NCI-H1694 (cell line): ENCODE results near the gene AMIGO1.
A peak's percentile ranks its signal among the peaks of the same experiment; 100 is the strongest.
"Not testable (repeated sequence)": the region's sequence is repeated elsewhere in the genome, so short reads cannot be mapped to it uniquely, and the experiment has no call there.

Experiments
- DNase-seq: peaks from one replicate; lab custom pipeline; 2025; lab: John Stamatoyannopoulos, UW

The AMIGO1 gene

DNA sequence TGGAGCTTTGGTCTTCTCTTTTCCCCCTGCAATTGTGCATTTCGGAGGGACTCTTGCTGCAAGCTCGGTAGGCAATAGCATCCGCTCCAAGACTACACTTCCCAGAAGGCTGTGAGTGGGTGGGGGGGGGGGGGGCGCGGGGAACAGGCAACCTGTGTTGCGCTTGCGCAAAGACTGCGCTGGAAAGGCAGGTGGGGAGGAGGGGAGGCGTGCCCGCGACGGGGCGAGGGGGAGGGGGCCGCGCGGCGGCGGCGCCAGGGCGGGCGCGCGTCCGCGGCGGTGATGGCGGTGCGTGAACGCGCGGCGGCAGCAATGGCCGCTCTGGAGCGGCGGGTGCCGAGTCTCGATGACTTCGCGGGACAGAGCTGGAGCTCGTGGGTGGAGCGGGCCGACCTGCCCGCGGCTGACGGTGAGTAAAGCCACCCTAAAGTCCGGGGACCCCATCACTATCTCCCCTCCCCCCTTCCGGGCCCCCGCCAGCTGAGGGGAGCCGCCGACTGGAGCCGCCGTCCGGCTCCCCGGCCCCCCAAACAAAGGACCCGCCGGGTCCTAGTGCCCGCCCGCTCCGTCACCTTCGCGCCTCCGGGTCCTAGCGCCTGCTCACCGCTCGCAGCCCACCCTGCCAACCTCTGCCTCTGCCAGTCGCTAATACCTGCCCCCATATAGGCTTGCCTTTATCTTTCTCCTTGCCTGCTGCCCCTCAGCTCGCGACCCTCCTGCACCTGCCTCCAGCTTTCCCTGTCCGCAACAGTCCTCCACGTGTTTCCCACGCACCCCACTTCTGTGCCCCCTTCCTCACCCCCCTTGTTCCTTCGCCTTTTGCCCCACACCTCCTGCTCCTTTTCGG lies 25.6 kb downstream of the AMIGO1 start, which contains the start of gene ATXN7L2:
Gene ATXN7L2, plus strand, starts transcription at position 234 of the 847 bp plus-strand sequence. Its CDS starts 49 bp downstream, at position 283.
- peak; percentile 89 for DNase-seq

DNA sequence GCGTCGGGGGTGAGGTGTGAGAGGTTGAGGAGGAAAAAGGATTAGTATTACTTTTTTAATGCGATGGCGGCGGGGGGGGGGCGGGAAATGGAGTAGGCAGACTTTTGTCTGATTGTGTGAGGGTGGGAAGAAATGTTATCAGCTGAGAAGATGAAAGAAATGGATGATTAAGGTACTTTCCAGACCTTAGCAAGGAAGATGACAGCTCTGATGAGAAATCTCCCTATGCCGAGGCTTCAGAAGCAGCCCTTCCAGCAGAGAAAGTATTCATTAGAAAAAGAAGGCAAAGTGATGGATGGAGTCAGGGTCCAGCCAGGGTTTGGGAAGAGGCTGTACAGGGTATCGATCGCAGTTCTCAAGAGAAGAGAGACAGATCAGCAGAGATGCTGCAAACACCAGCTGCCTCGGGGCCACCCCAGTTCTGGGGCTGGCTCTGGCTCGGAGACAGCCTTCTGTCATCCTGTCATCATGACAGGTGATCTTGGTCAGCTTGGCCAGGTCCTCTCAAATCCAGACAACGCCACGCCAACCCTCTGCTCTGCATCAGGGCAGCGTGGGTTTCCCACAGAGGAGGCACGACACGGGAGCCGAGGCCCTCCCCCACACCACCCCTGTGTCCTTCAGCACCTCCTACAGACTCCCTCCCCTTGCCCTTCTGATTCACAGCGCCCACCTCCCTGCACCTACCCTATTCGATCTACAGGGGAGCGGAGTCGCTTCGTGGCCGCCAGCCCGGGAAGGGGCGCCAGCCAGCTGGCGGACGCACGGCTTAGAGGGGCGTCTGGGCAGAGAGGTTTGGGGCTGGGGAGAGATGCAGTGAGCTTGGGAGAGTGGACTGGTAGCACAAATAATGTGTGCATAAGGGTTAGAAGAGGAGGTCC lies 26.5 kb downstream of the AMIGO1 start:
- DNase-seq, result peak; percentile 89

DNA sequence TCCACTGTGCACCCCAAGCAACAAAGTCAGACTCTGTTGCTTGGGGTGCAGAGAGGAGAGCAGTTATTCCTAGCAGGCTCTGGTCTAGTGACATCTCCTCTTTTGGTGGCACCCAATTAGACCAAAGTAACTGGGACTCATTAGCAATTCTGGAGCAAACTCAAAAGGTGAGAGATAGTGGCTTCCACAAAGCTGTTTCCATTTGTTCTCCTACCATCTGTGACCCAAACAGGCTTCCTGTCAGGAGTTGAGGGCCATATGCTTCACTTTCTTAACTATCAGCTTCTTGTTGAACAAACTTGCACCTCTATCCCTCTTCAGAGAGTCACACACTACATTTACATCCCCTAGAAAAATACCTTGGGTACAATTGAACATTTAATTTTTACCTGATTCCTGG lies 27.3 kb downstream of the AMIGO1 start:
- peak; percentile 41 for DNase-seq

DNA sequence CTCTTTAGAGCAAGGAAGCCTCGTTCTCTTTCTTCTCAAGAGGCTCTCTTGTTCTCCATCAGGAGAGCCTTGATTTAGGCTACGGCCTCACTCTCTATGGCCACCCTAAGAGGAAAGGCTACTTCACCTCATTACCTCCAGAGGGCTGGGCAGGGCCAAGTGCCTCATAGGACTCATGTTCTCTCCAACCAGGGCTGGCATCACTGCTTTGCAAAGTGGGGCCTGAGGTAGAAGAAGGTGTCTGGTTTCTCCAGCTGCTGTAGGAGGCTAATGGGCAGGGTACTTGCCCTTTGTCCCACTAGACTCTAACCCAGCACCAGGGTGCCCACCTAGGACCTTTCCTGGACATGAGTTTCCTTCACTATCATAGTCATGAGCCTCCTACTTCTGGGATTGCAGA lies 27.9 kb downstream of the AMIGO1 start:
- DNase-seq, result no peak

DNA sequence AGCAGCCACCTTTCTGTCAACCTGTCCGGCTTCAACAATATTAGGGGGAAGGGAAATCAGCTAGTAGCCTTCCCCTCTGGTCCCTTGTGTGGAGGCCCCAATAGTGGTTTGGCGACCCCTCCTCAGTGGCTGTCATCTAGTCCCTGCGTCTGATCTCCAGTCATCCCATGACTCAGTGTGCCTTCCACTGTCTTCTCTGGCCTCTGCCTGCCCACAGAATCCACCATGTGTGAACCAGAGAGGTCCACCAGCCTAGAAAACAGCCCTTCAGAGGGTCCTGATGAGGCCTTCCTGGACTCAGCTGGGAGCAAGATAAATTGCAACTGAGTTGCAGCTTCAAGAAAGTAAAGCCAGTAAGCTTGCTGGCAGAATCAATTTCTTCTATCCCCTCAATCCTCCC lies 29.6 kb downstream of the AMIGO1 start:
- DNase-seq, result no peak

DNA sequence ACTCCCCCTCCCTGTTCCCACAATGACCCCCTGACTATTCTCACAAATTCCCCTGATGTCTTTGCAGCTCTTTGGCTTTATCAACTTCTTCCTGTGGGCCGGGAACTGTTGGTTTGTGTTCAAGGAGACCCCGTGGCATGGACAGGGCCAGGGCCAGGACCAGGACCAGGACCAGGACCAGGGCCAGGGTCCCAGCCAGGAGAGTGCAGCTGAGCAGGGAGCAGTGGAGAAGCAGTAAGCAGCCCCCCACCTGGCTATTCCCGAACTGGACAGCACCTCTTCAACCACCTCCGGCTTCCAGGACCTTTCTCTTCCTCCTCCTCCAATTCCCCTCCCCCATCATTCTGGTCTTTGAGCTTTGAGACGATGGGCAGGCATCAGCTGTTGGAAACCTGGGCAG lies 30.2 kb downstream of the AMIGO1 start:
- no peak for DNase-seq

DNA sequence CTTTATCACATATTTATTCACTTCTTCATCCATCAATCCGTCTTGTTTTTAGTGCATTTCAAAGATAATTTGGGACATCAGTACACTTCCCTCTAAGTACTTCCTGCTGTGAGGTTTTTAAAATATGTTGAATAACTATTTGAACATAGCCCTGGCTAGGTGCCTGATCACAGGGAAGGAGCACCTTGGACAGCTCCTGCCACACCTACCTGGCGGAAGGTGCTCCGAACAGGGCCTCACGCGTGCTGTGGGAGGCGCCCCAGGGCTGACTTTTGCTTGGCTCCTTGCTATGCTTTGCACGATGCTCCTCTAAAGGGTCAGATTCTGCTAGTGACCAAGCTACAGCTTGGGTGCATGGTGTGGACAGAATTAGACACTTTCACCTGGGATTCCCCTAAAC lies 30.7 kb downstream of the AMIGO1 start:
- DNase-seq, result no peak

DNA sequence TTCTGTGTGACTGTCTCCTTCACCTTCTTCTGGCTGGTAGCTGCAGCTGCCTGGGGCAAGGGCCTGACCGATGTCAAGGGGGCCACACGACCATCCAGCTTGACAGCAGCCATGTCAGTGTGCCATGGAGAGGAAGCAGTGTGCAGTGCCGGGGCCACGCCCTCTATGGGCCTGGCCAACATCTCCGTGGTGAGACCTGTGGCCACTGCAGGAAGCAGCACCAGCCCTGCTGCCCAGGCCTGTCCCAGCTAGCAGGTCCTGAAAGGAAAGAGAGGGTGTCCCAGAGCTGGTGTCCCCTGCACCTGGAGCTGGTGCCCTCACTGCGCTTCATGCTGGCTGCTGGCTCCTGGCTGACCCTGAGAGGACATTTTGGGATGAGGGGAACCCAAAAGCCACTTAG lies 31.7 kb downstream of the AMIGO1 start:
- DNase-seq, result no peak

DNA sequence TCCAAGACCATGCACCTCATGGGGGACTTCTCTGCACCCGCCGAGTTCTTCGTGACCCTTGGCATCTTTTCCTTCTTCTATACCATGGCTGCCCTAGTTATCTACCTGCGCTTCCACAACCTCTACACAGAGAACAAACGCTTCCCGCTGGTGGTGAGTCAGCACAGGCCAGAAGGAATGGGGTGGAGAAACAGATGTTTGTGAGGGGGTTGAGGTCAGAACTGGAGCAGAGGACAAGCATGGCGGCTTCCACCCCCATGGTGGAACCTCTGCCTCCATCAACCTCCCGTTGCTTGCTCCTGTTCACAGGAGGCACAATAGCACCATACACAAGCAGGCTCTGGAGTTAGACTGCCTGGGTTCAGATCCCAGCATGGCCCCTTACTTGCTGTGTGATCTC lies 32.7 kb downstream of the AMIGO1 start:
- DNase-seq, result no peak

DNA sequence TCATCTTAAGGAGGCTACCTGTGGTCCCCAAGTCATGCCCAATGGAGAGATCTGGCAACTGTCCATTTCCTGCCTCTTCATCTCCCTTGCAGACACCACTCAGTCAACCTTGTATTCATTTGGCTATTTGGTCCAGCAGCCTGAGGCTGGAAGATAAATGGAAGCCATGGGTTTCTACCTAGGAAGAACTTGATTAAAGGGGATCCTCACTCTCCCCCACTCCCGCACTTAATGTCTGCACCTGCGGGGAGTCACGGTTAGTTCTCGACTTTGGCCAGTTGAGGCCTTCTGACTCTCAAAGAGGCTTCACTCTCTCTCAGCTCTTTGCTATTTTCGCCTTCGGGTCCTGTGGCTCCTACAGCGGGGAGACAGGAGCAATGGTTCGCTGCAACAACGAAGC lies 34.3 kb downstream of the AMIGO1 start:
- no peak for DNase-seq

DNA sequence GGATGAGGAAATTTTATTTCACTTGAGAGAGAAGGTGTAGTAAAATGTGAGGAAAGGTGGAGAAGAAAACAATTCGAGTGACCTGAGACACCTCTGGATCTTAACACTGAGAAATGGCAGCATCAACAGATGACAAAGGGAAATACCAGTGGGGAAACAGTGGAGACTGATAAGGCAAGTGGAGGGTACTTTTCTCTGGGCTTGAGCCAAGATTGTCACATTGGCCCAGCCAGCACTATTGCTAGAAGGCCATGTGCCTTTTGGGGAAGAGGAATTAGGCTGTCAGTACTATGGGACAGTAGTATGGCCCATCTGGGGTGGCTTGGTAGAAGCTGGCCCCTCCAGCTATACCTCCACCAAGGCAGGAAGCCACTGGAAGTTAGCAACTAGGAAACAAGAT lies 34.8 kb downstream of the AMIGO1 start:
- DNase-seq, result no peak

DNA sequence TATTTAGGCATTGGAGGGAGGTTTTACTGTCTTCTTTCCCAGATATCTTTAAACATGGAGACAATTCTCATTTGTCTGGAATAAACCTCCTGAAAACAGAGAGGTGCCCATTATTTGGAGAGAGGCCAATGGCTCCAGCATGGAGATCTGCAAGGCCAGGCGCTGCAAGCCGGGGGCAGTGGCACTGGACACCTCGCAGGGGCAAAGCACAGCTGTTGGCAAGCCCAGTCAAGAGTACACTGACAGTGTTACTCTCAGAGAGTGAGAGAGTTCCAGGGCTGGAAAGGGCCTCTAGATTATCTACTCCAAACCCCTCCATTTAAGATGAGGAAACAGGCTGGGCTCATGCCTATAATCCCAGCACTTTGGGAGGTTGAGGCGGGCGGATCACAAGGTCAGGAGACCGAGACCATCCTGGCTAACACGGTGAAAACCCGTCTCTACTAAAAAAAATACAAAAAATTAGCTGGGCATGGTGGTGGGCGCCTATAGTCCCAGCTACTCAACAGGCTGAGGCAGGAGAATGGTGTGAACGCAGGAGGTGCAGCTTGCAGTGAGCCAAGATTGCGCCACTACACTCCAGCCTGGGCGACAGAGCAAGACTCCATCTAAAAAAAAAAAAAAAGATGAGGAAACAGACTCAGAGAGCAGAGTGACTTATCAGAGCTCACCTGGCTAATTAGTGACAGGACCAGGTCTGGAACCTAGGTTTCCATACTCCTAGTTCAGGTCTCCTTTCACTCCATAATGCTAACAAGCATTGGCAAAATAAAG lies 36.1 kb downstream of the AMIGO1 start:
- DNase-seq, result not testable (repeated sequence)

DNA sequence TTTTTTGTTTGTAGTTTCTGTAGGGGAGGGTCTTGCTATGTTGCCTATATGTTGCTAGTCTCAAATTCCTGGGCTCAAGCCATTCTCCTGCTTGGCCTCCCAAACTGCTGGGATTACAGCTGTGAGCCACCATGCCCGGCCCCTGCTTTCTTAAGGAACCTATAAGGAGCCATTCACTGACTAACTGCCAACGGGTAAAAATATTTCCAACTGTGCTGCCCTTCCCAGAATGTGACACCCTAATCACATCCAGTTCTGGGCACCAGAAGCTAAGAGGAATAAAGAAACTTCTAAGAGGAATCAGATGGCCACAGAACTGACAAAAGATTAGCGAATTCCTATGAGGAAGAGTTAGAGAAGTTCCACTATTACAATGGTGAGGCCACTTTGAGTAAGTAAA lies 36.7 kb downstream of the AMIGO1 start:
- DNase-seq, result no peak

DNA sequence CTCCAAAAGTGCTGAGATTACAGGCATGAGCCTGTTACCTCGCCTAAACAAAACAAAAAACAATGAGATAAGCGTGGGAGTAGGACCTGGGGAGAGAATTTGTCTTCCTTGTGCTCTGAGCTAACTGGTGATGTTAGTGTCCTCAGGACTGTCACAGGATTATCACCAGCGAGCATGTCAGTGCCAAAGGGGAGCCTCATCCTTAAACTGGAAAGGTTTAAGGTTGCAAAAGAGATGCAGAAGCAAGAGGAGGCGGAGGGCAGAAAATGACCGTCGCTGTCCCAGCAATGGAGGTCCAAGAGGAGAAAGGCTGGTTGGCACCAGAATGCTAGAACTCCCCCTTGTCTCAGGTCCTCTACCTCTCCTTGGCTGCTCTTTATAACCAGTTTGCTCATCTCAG lies 39.3 kb downstream of the AMIGO1 start:
- no peak for DNase-seq

DNA sequence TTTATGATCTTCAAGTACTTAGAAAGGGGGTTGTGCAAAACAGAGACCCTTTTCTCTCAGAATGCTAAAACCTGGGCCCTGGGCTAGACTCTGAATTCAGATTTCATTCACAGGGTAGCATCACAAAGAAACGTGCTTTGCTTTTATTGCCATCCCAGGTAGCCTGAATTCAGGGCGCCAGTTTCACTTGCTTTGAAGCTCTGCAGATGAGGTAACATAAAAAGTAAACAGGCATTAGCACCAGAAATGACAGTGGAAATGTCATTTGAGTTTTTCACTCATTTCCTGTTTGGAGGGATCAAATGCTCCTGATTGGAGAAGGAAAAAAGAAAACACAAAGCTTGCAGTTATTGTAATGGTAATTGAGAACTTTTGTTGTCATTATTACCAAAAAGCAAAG lies 40.6 kb downstream of the AMIGO1 start:
- no peak for DNase-seq

DNA sequence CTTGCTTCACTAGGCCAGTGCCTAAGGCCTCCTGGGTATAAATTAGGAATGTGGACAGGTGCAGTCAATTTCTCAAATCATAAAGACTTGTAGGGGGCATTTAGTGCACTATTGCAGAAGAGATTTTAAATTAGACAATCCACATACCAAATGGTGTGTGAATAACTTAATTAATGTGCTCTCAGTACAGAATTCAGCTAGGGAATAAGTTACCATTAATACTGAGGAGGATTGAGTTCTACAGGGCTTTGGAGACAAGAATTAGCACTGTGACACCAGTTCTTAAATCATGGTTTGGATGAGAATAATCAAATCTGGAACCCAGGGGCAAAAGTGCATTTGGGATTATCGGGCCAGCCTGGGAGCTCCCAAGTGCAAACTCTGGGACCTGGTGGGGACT lies 41.5 kb downstream of the AMIGO1 start:
- DNase-seq, result no peak

DNA sequence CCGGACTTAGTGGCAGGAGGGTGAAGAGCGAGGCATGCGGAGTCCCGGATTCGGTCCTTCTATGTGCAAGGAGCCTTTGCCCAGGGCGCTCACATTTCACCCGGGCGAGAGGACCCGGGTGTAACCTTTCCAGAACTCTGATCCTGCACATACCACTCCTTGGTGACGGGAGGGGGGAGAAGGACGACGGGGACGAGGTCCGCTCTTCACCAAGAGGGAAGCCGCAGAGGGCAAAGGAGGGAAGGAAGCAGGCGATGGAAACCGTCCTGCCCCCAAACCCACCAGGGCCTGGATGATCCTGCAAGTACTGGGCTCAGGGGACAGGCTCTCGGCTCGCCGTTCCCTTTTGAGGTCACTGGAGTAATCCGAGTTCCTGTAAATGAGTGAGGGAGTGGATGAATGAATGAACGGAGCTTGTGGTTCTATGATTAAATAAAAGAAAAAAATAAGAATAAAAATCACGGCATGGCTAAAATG lies 42.2 kb downstream of the AMIGO1 start:
- no peak for DNase-seq

DNA sequence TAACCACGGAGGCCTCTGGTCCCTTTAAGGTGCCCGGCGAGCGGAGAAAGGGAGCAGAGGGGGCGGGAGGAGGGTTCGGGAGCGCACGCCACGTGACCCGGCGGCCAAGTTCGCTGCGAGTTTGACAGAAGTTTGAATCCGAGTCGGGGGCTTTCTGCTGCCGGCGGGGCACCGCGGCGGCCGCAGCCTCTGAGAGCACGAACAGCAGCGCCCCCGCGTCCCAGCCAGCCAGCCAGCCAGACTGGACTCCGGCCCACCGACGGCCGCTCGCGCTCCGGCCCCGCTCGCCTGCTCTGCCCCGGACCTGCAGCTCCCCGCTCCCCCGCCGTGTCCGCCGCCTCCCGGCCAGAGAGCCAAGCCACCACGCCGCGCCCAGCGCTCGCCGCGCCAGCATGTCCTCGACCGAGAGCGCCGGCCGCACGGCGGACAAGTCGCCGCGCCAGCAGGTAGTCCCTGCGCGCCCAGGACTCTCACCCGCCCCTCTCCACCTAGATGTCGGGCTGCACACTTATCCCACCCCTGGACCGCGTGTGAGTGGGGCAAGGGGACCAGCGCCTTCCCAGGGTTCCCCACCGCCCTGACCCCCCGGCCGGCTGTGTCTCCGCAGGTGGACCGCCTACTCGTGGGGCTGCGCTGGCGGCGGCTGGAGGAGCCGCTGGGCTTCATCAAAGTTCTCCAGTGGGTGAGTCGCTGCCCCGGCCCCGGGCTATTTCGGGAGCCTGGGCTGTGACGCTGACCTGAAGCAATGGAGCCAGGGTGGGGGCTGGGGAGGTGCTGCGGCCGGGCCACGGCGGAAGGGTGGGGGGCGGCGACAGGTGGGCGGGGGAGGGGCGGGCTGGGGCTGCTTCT lies 42.9 kb downstream of the AMIGO1 start, which contains the start of gene SYPL2:
Gene SYPL2, plus strand, starts transcription at position 95 of the 849 bp plus-strand sequence. Its CDS starts 298 bp downstream, at position 393.
- no peak for DNase-seq

DNA sequence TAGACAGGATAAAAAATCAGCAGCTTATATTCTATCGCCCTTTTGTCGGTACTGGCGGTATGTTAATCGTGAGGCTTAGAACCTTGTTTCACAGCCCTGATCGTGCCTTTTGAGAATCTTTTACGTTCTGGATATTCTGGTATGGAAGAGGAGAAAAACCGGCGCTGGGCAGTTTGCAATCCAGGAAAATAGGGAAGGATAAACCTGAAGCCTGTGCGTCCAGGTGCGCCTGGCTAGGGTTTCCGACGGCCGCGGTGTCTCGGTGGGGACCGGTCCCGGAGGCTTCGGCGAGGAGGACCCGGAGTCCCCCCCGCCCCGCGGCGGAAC lies 43.4 kb downstream of the AMIGO1 start:
- no peak for DNase-seq

DNA sequence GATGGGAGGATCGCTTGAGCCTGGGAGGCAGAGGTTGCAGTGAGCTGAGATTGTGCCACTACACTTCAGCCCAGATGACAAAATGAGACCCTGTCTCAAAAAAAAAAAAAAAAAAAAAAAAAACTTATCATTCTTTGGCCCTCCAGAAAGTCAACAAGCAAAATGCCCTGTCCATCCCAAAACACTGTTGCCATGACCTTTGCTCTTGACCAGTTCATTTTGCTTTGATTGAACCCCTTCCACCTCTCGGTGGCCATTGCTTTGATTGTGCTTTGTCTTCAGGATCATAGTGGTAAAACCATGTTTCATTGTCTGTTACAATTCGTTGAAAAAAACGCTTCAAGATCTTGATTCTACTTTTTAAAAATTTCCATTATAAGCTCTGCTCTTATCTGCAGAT lies 51.7 kb downstream of the AMIGO1 start:
- no peak for DNase-seq

DNA sequence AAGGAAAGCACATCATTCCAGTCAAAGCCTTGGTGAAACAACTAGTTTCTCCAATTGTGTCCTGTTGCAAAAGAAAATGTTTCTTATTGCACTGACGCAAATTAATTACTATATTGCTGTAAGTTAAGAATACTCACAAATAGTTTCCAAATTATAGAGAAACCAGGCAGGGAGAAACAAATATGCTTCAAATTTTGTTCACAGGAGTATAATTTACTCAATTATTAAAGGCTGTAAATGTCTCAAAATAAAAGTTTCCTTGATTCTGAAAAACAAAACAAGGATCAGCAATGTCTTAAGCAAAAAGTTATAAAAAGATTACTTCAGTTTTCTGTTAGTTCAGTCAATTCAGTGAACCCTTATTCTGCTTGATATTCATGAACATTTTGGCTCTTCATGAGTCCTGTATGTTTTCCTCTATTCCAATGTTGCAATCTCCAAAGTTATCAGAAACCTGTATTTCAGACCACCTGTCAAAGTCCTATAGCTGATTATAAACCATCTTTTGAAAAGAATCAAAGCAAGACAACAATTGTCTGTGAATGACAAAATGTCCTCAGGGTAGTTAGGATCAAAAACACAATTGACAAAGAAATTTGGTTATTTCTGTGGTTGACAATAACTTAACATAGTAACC lies 54.9 kb downstream of the AMIGO1 start:
- DNase-seq, result no peak
